Measurements from ENCODE around the gene STRN.
"Not testable (repeated sequence)": the region's sequence is repeated elsewhere in the genome, so short reads cannot be mapped to it uniquely, and the experiment has no call there.

Gene STRN

DNA sequence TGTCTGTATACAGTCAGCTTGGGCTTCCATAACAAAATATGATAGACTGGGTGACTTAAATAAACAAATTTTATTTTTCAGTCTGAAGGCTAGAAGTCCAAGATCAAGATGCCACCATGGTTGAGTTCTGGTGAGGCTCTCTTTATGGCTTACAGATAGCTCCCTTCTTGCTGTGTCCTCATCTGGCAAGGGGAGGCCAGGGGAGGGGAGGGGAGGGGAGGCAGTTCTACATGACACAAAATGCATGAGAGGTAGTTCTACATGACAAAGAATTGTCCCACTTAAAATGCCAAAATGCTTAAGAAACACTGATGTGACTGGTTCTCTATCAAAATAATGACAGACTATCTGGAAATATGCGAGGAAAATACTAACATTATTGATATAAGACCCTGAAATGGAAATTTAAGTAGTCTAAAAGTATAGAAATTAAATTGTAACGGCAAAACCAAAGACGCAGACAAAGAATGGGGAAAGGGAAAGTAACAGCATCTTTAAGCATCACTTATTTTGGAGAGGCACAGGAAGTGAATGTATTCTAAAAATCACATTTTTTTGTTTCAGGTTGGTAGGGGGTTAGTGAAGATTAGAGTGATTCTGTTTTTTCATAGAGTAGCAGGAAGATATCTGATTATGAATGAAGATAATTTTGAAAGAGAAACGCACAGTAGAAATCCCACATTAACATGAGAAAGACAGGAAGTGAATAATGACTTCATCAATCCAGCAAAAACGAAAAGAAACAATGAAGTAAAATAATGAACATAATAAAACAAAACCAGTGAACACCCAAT, 131.4 kb downstream of the STRN start:
- DNase-seq (ENCODE audit: low spot score) = no peak

DNA sequence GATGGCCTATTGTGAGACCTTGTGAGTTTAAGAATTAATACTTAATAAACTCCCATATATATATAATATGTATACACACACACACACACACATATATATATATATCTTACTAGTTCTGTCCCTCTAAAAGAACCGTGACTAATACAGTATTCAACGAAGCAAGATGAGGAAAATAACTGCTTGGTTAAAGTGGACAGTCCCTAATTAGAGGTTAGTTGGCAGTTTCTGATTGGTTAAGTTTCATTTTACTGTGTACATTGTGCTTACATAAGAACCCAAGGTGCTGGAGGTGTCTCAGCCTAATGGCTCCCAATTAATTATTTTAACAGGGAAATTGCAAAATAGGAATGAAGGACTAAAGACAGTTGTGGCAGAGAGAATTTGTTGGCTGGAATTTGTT, 132.1 kb downstream of the STRN start:
- no peak for DNase-seq (ENCODE audit: low spot score)

DNA sequence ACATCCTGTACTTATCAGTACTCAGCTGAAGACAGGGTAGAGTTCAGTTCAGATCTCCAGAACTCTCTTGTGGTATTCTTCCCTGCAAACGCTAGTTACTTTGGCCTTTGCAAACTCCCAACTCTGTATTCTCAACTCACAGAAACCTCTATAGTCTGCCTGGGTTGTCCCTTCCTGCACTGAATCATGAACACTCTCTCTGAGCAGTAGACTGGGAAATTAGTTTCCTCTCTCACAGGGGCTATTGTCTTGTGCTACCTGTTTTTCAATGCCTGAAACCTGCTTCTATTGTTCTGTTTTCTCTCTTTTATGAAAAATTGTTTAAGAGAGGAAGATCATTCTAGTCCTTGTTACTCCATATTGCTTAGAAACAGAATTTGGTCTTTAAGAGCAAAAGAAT, 135.2 kb downstream of the STRN start:
- DNase-seq (ENCODE audit: low spot score) = no peak

DNA sequence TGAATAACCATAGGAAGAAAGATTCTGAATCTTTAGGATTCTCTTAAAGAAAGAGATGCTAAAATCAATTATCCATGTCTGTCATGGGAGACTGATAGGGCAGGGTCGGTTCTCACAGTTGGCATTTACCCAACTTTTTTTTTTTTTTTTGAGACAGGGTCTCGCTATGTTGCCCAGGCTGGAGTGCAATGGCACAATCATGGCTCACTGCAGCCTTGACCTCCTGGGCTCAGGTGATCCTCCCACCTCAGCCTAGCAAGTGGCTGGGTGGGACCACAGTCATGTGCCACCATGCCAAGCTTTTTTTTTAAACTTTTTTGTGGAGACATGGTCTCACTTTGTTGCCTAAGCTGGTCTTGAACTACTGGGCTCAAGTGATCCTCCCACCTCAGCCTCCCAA, 141.7 kb downstream of the STRN start:
- DNase-seq (ENCODE audit: low spot score) = not testable (repeated sequence)

DNA sequence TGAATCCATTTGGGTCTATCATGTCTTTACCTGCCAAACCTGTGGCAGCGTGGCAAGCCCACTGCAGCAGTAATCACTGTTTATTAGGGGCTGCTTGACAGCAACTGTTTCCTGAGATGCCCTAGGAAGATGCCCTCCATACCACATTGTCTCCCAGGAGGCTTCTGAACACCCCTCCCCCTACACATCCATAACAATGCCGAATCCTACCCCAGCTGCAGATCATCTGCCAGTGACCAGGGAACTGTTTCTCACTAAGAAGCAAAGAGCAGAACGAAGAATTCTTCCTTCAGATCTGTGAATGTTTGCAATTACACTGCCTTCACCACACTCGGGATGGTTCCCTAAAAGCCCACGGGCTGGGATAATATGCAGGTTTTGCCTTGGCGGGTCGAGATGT, 142.1 kb downstream of the STRN start:
- DNase-seq (ENCODE audit: low spot score) = no peak

DNA sequence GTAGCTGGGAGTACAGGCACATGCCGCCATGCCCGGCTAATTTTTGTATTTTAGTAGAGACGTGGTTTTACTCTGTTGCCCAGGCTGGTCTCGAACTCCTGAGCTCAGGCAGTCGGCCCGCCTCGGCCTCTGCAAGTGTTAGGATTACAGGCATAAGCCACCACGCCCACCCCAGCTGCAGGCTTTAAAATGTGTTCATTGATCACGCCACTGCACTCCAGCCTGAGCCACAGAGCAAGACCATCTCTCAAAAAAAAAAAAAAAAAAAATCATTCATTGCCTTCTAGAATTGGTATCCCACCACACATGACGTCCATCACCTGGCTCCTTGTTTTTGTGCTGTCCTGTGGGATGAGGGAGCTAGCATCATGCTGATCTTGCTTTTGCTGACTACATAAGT, 142.5 kb downstream of the STRN start:
- no peak for DNase-seq (ENCODE audit: low spot score)

DNA sequence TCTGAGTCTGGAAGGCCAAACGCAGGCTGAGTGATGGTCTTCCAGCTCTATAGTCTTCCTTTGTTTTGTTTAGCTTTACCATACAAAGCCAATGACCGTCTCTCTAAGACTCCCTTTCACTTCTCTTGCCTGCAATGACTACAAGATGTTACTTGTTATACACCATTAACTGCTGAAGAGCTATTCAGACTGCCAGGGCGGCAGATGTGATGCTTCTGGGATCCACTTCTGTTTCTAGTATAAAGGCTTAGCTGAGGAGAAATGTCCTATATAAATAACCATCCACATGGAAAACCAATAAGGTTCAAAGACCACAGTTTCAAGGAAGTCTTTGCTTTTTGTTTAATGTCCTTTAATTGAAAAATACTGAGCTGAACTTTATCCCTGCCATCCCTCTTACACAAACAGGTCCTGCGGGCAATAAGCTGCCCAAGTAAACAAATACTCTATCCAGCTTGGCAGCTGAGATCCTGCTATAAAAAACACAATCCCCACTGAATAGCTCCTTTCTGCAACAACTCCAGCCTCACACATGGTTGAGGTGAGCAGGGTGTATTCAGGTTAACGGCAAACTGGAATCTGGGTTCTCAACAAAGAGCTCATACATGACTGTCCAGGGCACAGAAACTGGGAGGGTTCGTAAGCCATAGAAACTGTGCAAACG, 145.3 kb downstream of the STRN start:
- DNase-seq (ENCODE audit: low spot score) = no peak

DNA sequence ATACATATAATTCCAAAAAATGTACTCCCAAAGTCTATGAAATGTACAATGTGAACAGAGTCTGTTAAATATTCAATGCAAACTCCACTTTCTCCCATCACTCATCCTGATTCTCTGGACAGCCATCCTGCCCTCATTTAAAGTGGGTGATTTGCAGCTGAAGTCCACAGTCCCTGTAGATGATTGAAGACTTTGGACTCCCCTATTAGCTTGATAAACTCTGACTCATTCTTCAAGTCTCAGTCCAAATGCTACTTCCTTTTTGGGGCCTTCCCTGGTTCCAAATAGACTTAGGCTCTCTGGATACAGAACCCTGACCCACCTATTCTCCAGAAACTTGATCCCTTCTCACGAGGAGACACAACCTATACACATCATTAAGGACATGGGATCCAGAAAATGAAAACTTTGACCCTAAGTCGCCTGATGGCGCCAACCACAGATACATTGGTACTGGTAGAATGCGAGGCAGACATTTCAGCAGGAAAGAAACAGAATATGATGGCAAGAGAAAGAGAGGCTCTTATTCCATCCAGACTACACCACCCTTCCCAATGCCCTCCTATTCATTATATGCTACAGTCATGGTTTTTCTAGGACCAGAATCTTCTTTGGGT, 147.1 kb downstream of the STRN start:
- no peak for DNase-seq (ENCODE audit: low spot score)

DNA sequence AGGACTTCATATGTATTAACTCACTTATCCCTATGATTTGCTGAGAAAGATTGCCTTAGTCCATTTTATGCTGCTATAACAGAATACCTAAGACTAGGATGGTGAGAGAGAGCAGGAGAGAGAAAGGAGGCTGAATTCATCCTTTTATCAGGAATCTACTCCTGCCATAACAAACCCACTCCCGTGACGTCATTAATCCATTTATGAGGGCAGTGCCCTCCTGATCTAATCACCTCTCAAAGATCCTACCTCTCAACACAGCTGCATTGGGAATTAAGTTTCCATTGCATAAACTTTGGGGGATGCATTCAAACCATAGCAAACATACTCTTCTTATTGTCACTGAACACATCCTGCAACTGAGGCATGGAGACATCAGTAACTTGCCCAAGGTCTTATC, 147.8 kb downstream of the STRN start:
- no peak for DNase-seq (ENCODE audit: low spot score)

DNA sequence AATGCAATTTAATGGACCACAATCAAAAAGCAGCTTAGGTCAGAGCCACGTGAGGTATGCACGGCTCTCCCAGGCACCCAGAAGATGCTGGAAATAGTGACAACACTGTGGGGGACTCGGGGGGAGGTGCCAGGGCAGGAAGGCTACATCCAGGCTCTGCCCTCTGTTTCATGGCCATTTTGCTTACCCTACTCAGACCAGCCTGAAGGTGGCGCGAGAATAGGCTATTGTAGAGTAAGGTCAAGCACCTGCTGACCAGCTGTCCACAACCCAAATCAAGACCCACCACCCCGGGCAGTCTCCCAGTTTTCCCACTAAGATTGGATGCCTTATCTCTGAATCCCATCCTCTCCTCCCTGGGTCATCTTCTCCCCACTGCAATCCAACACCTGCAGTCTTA, 154.1 kb downstream of the STRN start:
- DNase-seq (ENCODE audit: low spot score) = no peak

DNA sequence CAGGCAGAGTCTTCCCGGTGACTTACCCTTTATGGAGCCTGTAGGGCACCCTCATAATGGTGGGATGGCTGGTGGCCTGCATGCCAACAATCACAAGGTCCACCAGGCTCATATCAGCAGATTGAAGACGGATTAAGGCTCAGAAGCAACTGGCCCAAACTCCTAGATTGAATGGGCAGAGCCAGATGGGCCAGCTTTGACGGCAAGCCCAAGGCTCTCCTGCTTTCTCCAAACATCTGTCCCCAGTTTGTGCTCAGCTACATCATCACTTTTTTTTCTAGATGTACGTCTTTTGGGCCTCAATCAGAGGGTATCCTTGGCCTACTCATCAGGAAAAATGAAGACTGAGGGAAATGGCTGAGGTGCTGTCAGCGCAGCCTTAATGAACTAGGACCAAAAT, 155.3 kb downstream of the STRN start:
- no peak for DNase-seq (ENCODE audit: low spot score)

DNA sequence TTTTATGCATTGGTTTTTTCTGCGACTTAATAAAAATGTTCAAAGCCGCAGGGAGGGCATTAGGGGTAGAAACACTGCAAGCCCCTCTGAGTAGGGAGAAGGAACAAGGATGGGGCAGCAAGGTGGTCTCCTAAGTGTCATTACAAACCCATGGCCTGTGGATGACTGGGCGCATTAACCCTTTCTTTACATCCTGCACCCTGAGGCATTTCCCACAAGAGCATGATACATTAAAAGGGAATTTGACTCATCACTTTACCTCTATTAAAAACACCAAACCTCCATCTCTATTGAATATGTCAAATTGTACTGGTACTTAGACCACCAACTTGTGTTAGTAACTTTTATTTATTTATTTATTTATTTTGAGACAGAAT, 157.3 kb downstream of the STRN start:
- no peak for DNase-seq (ENCODE audit: low spot score)

DNA sequence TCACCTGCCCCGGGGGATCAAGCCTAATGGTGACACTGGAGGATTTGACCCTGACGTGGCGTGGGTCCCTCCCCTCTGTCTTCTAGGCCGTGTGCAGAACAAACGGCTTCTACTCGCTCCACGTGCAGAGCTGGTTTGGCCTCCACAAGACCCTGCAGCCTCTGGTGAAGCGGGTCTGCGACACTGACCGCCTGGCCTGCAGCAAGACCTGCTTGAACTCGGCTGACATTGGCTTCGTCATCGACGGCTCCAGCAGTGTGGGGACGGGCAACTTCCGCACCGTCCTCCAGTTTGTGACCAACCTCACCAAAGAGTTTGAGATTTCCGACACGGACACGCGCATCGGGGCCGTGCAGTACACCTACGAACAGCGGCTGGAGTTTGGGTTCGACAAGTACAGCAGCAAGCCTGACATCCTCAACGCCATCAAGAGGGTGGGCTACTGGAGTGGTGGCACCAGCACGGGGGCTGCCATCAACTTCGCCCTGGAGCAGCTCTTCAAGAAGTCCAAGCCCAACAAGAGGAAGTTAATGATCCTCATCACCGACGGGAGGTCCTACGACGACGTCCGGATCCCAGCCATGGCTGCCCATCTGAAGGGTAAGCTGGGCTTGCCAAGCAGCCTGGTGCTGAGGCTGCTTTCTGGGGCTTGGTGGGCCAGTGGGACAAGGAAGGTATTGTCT, 157.8 kb downstream of the STRN start:
- no peak for DNase-seq (ENCODE audit: low spot score)

DNA sequence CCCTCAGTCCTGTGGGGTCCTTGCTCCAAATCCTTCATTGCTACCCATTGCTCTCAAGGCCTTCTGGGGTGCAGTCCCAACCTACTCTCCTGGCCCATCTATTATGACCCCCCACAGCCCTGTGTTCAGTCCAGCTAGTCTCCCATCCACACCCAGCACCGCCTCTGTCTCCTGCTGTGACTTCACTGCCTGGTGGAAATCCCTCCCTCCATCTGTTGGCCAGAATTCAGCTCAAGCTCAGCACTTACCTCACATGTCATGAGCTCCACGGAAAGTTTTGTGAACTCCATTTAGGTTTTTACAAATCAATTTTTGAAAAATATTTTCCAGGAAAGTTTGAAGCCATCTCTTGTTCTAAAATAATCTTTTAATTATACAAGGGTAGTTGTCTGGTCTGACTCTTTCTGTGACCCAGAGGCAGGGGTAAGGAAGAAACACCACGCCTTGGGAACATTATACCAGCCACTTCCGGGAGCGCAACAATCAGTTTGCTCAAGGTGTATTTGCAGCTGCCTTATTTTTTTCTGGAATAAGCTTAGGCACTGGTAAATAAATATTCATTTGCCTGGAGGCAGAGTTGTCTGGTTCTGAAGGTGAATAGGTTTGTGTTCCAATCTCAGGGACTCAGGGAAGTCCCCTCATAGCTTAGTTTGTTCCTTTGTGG, 159.0 kb downstream of the STRN start:
- no peak for DNase-seq (ENCODE audit: low spot score)

DNA sequence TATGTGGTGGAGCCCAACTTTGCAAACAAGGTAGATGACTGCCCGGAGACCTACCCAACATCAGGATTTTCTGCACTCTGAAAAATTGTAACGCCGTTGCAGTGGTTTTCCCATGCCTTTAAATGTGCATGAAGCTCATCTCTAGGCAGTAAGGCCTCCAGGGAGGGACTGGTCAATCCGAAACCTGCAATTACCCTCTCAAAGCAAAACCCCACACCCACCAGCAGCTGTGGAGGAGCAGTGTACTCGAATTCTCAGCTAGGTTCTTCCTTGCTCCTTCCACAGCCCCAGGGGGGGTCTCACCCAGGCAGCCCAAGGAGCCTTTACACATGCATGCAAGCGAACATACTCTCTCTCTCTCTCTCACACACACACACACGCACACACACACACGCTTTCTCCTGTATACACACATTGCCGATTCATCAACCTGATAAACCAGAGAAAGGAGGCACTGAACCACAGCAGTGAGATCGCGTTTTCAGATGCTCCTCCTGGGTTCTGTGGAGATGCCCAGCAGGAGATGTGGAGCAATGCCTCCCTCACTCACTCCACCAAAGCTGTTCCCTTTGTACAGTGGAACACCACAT, 160.6 kb downstream of the STRN start:
- DNase-seq (ENCODE audit: low spot score) = no peak

DNA sequence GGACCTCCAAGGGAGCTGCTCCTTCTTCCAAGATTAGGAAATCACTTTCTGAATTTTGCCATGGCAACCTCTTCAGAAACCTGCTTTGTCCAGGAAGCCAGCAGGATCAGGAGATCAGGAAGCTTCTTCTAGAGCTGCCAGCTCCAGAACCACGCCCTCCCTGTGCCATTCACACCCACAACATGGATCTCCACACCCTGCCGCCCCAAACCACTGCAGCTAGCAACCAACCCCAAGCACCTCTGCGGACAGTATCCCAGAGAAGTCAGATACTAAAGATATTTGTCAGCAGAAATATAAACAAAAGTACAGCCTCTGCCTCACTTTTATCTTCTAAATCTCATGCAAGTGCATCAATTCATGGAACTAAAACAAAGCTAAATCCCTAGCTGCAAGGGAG, 163.4 kb downstream of the STRN start:
- DNase-seq (ENCODE audit: low spot score) = no peak

DNA sequence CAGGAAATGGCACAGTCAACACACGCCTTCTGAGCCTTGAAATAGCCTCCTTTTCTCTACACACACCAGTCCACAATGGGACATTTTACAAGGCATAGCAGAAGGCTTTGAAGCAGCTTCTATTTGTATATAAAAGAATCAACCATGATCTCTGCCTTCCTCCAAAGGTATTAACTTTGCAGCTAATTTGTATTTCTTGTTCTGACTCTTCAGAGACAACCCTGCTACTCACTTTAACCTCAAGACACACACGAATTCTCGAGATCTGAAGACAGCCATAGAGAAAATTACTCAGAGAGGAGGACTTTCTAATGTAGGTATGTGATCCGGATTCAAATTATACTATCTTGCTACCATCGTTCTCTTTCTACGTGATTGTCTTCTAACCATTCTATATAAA, 165.2 kb downstream of the STRN start:
- DNase-seq (ENCODE audit: low spot score) = no peak

DNA sequence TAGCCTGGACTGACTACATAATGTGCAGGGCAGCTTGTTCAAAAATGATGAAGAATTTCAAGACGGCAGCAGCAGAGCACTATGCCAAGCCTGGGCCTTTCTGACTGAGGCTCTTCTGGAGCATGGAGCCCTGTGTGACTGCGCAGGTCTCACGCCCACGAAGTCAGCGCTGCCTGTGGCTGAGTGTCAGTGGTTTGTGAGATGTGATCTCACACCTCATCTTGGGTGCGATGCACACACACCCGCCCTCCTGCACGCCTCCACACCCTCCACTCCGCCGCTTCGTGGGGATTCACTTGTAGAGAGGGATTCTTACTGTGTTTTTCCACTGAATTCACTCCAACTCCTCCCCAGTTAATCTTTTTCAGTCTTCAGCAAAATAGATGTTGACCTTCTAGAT, 166.0 kb downstream of the STRN start:
- DNase-seq (ENCODE audit: low spot score) = no peak

DNA sequence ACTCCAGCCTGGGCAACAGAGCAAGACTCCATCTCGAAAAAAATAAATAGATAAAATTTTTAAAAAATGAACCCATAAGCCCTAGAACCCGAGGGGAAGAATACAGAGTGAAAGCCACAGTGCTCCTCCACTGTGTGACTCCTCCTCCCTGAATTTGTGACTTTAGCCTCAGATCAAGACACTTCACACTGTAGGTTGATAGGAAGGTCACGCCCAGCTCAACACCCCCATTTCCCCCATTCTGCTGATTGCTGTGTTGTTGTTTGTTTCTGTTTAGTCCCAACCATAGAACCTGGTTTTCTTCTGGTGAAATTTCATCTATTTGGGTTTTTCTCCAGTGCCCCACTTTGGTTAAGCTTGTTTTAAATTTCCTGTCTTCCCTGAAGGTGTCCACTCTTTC, 167.6 kb downstream of the STRN start:
- no peak for DNase-seq (ENCODE audit: low spot score)

DNA sequence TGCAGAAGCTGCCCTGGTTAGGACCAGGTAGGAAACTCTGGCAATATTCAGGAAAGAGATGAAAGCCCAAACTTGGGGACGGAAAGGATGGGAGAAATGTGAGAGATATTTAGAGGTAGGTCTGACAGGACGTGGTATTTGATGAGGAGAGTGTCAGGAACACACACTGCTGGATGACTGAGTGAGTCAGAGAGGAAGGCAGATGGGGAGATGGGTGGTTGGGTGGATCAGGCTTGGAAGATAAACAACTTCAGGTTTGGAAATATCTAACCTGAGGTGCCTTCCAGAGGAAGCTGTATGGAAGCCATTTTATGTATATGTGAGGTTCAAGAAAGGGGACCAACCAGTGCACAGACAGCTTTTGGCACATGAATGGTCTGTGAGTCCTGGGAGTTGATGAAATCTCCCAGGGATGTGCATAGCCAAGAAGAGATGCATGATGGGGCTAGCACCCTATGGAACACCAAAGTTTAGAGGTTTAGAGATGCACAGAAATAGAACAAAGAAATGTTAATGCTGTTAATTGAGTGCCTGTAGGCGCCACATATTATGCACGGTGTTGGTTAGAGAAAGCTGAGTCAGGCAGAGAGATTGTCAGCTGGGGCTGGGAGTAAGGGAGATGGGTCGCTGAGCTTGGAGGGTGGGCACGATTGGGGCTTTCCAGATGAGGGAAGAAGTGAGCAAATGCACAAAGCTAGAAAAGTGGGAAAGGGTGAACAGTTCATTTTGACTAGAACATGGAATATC, 168.8 kb downstream of the STRN start:
- no peak for DNase-seq (ENCODE audit: low spot score)
